DND-41 (cell line): ENCODE results near the gene MGAT4A.

Experiments used
- CTCF ChIP-seq: IDR thresholded peaks from 2 replicates; pipeline ENCODE4 v1.5.1; 2012; ENCODE audit warnings: borderline replicate concordance, low read length, moderate library complexity, mild to moderate bottlenecking; ENCODE audit not compliant: poor library complexity, severe bottlenecking; ENCODE audit errors: extremely low read depth
- EZH2 ChIP-seq: IDR thresholded peaks from 3 replicates; pipeline ENCODE4 v1.6.1; 2012; ENCODE audit warnings: borderline replicate concordance, low read depth, mild to moderate bottlenecking, moderate library complexity, low read length, inconsistent platforms; ENCODE audit not compliant: severe bottlenecking

- TF ChIP-seq CTCF (no peak), EZH2 (no peak)
Measured at GRCh38 chr2:98665677-98666076, 65.3 kb downstream of the MGAT4A start.
